Mesendoderm (in vitro differentiated cells): Measurements from ENCODE around the gene MRAS.
"Not testable (repeated sequence)": the region's sequence is repeated elsewhere in the genome, so short reads cannot be mapped to it uniquely, and the experiment has no call there.

ENCODE experiments used
- DNase-seq: peaks from one replicate; pipeline ENCODE4 v3.0.0; 2013
- H2AK5ac ChIP-seq: 2 replicates; pipeline ENCODE4 v1.6.1; 2013; ENCODE audit warnings: low read length, inconsistent platforms
- H2BK120ac ChIP-seq: 2 replicates; pipeline ENCODE4 v1.6.1; 2013; ENCODE audit warnings: low read depth, mild to moderate bottlenecking, low read length, moderate library complexity, mixed read lengths
- H2BK15ac ChIP-seq: replicated peaks from 2 replicates; pipeline ENCODE4 v1.6.1; 2013; ENCODE audit warnings: low read depth, mild to moderate bottlenecking, moderate library complexity
- H2BK5ac ChIP-seq: 2 replicates; pipeline ENCODE4 v1.6.1; 2013; ENCODE audit warnings: low read length, inconsistent platforms
- H3K18ac ChIP-seq: 2 replicates; pipeline ENCODE4 v1.6.1; 2013; ENCODE audit warnings: mild to moderate bottlenecking, low read length, mixed read lengths
- H3K23ac ChIP-seq: one replicate; pipeline ENCODE4 v1.6.1; 2013; ENCODE audit warnings: low read length
- H3K27ac ChIP-seq: 2 replicates; pipeline ENCODE4 v1.5.1; 2013; ENCODE audit warnings: low read depth, mild to moderate bottlenecking, inconsistent platforms, low read length, moderate library complexity
- H3K27me3 ChIP-seq: 2 replicates; pipeline ENCODE4 v1.6.1; 2013; ENCODE audit warnings: low read length, control low read depth, mild to moderate bottlenecking, inconsistent platforms; ENCODE audit not compliant: insufficient read depth, poor library complexity
- H3K36me3 ChIP-seq: 2 replicates; pipeline ENCODE4 v1.6.1; 2013; ENCODE audit warnings: low read length, inconsistent platforms; ENCODE audit not compliant: control insufficient read depth, insufficient read depth
- H3K4ac ChIP-seq: one replicate; pipeline ENCODE4 v1.6.1; 2013; ENCODE audit warnings: low read depth, mild to moderate bottlenecking, low read length, moderate library complexity
- H3K4me1 ChIP-seq: 2 replicates; pipeline ENCODE4 v1.6.1; 2013; ENCODE audit warnings: low read depth, low read length, inconsistent platforms; ENCODE audit not compliant: control insufficient read depth
- H3K4me2 ChIP-seq: 2 replicates; pipeline ENCODE4 v1.6.1; 2013; ENCODE audit warnings: low read length
- H3K4me3 ChIP-seq: 2 replicates; pipeline ENCODE4 v1.5.1; 2013; ENCODE audit warnings: mild to moderate bottlenecking, low read length
- H3K56ac ChIP-seq: one replicate; pipeline ENCODE4 v1.6.1; 2013; ENCODE audit warnings: low read length
- H3K79me1 ChIP-seq: 2 replicates; pipeline ENCODE4 v1.6.1; 2013; ENCODE audit warnings: low read length, inconsistent platforms
- H3K79me2 ChIP-seq: 2 replicates; pipeline ENCODE4 v1.6.1; 2013; ENCODE audit warnings: mild to moderate bottlenecking, low read length; ENCODE audit not compliant: control insufficient read depth, insufficient read depth
- H3K9ac ChIP-seq: 2 replicates; pipeline ENCODE4 v1.6.1; 2013; ENCODE audit warnings: low read length, inconsistent platforms
- H4K5ac ChIP-seq: one replicate; pipeline ENCODE4 v1.6.1; 2013; ENCODE audit warnings: low read length
- H4K8ac ChIP-seq: one replicate; pipeline ENCODE4 v1.6.1; 2013; ENCODE audit warnings: low read depth, mild to moderate bottlenecking, control low read depth, low read length, moderate library complexity
- WGBS: extraction: QIAGEN DNeasy Blood & Tissue Kit; methylation state at CpG from one replicate; pipeline ENCODE4 v1.1.7; 2013; ENCODE audit warnings: low lambda C conversion rate, missing lambda C conversion rate; ENCODE audit not compliant: insufficient coverage; ENCODE audit errors: extremely low coverage; 5-methylcytosine and 5-hydroxymethylcytosine counted together

The MRAS gene

GRCh38 chr3:138376663-138377062, 28.3 kb downstream of the MRAS start:
- H3K4me3 ChIP-seq = no peak overlapping the region
- H3K9ac ChIP-seq = no peak overlapping the region

GRCh38 chr3:138377212-138377611, 28.8 kb downstream of the MRAS start:
- not testable (repeated sequence) for H3K79me1 ChIP-seq, H2BK15ac ChIP-seq, H3K4ac ChIP-seq, H3K27ac ChIP-seq, H3K23ac ChIP-seq, H2BK5ac ChIP-seq, H2BK120ac ChIP-seq, H3K9ac ChIP-seq, H3K27me3 ChIP-seq, DNase-seq, H3K56ac ChIP-seq, H4K5ac ChIP-seq, H3K18ac ChIP-seq, H2AK5ac ChIP-seq, H3K79me2 ChIP-seq, H3K4me2 ChIP-seq, H3K36me3 ChIP-seq, H4K8ac ChIP-seq, H3K4me1 ChIP-seq, H3K4me3 ChIP-seq
- WGBS = no CpG with 5 or more reads among the region's 11 CpGs

More at GRCh38 chr3:138376663-138377062, 28.3 kb downstream of the MRAS start:
- Histone ChIP-seq H3K18ac (no peak overlapping the region), H4K5ac (no peak overlapping the region), H2BK120ac (no peak overlapping the region), H3K4me1 (no peaks in the 10 kb centered on the region), H3K36me3 (no peaks in the 10 kb centered on the region), H3K27me3 (no peaks in the 10 kb centered on the region), H2BK15ac (no peak overlapping the region), H2AK5ac (no peak overlapping the region), H3K4me2 (no peak overlapping the region), H4K8ac (no peak overlapping the region), H3K4ac (no peak overlapping the region), H3K79me2 (no peaks in the 10 kb centered on the region), H3K23ac (no peak overlapping the region), H3K79me1 (no peaks in the 10 kb centered on the region), H3K56ac (no peak overlapping the region), H2BK5ac (no peak overlapping the region), H3K27ac (no peak overlapping the region)
- WGBS = no CpG with 5 or more reads among the region's 2 CpGs
- no peak for DNase-seq

GRCh38 chr3:138377804-138378203, 29.4 kb downstream of the MRAS start:
- no peaks in the 10 kb centered on the region for H3K79me1 ChIP-seq
- no peak overlapping the region for H3K4me3 ChIP-seq
- no peak overlapping the region for H4K8ac ChIP-seq
- no peak overlapping the region for H3K4ac ChIP-seq
- no peak overlapping the region for H3K18ac ChIP-seq
- DNase-seq = no peak
- H3K79me2 ChIP-seq = no peaks in the 10 kb centered on the region
- no peaks in the 10 kb centered on the region for H3K36me3 ChIP-seq
- no peak overlapping the region for H2BK5ac ChIP-seq
- no peak overlapping the region for H2BK15ac ChIP-seq
- no peaks in the 10 kb centered on the region for H3K4me1 ChIP-seq
- no peaks in the 10 kb centered on the region for H3K27me3 ChIP-seq
- no peak overlapping the region for H3K27ac ChIP-seq
- no CpG with 5 or more reads among the region's 5 CpGs for WGBS
- no peak overlapping the region for H2BK120ac ChIP-seq
- no peak overlapping the region for H2AK5ac ChIP-seq
- H3K56ac ChIP-seq = no peak overlapping the region
- H4K5ac ChIP-seq = no peak overlapping the region
- no peak overlapping the region for H3K4me2 ChIP-seq
- H3K9ac ChIP-seq = no peak overlapping the region
- no peak overlapping the region for H3K23ac ChIP-seq

GRCh38 chr3:138378331-138378730, 30.0 kb downstream of the MRAS start:
- WGBS = no CpG with 5 or more reads among the region's 5 CpGs
- Histone ChIP-seq H3K4me1 (no peaks in the 10 kb centered on the region), H4K8ac (no peak overlapping the region), H2BK15ac (no peak overlapping the region), H3K79me2 (no peaks in the 10 kb centered on the region), H2BK5ac (no peak overlapping the region), H4K5ac (no peak overlapping the region), H2BK120ac (no peak overlapping the region), H2AK5ac (no peak overlapping the region), H3K27me3 (no peaks in the 10 kb centered on the region), H3K36me3 (no peaks in the 10 kb centered on the region), H3K4me3 (no peak overlapping the region), H3K4ac (no peak overlapping the region), H3K23ac (no peak overlapping the region), H3K56ac (no peak overlapping the region), H3K4me2 (no peak overlapping the region), H3K18ac (no peak overlapping the region), H3K79me1 (no peaks in the 10 kb centered on the region), H3K9ac (no peak overlapping the region), H3K27ac (no peak overlapping the region)
- DNase-seq = no peak

- no peak overlapping the region for H3K4ac ChIP-seq
- no peak for DNase-seq
Observed at GRCh38 chr3:138378990-138379389, 30.6 kb downstream of the MRAS start.

GRCh38 chr3:138381413-138381901, 33.1 kb downstream of the MRAS start:
- H2AK5ac ChIP-seq = no peak overlapping the region
- no peaks in the 10 kb centered on the region for H3K27me3 ChIP-seq
- no peaks in the 10 kb centered on the region for H3K4me1 ChIP-seq
- H3K56ac ChIP-seq = no peak overlapping the region
- H2BK5ac ChIP-seq = no peak overlapping the region
- no peak overlapping the region for H3K18ac ChIP-seq
- DNase-seq = no peak
- H4K8ac ChIP-seq = no peak overlapping the region
- WGBS = no CpG with 5 or more reads among the region's 5 CpGs
- H3K79me1 ChIP-seq = no peaks in the 10 kb centered on the region
- H3K27ac ChIP-seq = no peak overlapping the region
- no peak overlapping the region for H2BK120ac ChIP-seq
- H3K4me3 ChIP-seq = no peak overlapping the region
- no peak overlapping the region for H3K23ac ChIP-seq
- H2BK15ac ChIP-seq = no peak overlapping the region
- no peaks in the 10 kb centered on the region for H3K36me3 ChIP-seq
- H3K79me2 ChIP-seq = no peaks in the 10 kb centered on the region
- no peak overlapping the region for H3K9ac ChIP-seq
- H4K5ac ChIP-seq = no peak overlapping the region
- no peak overlapping the region for H3K4me2 ChIP-seq
- no peak overlapping the region for H3K4ac ChIP-seq

More at GRCh38 chr3:138378990-138379389, 30.6 kb downstream of the MRAS start:
- H3K79me1 ChIP-seq = no peaks in the 10 kb centered on the region
- no peak overlapping the region for H4K8ac ChIP-seq
- no peak overlapping the region for H2BK120ac ChIP-seq
- no peak overlapping the region for H3K9ac ChIP-seq
- no peaks in the 10 kb centered on the region for H3K4me1 ChIP-seq
- no peak overlapping the region for H3K23ac ChIP-seq
- no peak overlapping the region for H2AK5ac ChIP-seq
- no peaks in the 10 kb centered on the region for H3K79me2 ChIP-seq
- no peaks in the 10 kb centered on the region for H3K36me3 ChIP-seq
- WGBS = no CpG with 5 or more reads among the region's 1 CpG
- no peak overlapping the region for H3K56ac ChIP-seq
- H3K4me2 ChIP-seq = no peak overlapping the region
- H4K5ac ChIP-seq = no peak overlapping the region
- H3K4me3 ChIP-seq = no peak overlapping the region
- H3K27ac ChIP-seq = no peak overlapping the region
- H3K18ac ChIP-seq = no peak overlapping the region
- no peaks in the 10 kb centered on the region for H3K27me3 ChIP-seq
- no peak overlapping the region for H2BK5ac ChIP-seq
- no peak overlapping the region for H2BK15ac ChIP-seq
